K562 (cell line): Measurements from ENCODE around the gene MRPS24. TPM values are rescaled to one million over a fixed set of nuclear protein-coding genes. Genes with fewer than 3 reads are reported as not detected.

Experiments used
- ATAC-seq: fragments of 200-7000 bp; cut with Tn5 transposase; 3 replicates; pipeline ENCODE4 v1.9.1; 2020; ENCODE audit warnings: moderate library complexity
- BruUV-seq: library from RNA; stranded (reverse); fragments of 400-500 nt; replicated peaks from 2 replicates; lab custom pipeline; 2021; lab: Mats Ljungman, UMichigan
- CTCF ChIA-PET: fragments of 300-600 bp; formaldehyde crosslinking; extraction: SDS; loops from one replicate; lab custom pipeline; 2021; ENCODE audit warnings: low intra/inter-chr PET ratio; lab: Yijun Ruan, JAX
- POLR2A ChIA-PET: fragments of 300-600, 350-650 bp; sonication (Branson Sonifier 250); formaldehyde crosslinking; extraction: SDS; loops from one replicate; lab custom pipeline; 2021; ENCODE audit warnings: antibody characterized with exemption, inconsistent platforms; lab: Yijun Ruan, JAX
- DNase-seq, 4 experiments: peaks; one replicate each; pipeline versions ENCODE4 v3.0.0 to v3.0.0-alpha.2; 2011 to 2018; ENCODE audit warnings: low spot score in 3 of 4, mixed read lengths in 3 of 4; ENCODE audit errors: extremely low read depth in 1 of 4
- FAIRE-seq: peaks from 2 replicates; lab custom pipeline; 2011; peaks lifted over from hg19 to GRCh38; lab: Jason Lieb, UNC
- H2AFZ ChIP-seq: 2 replicates; pipeline ENCODE4 v1.6.0; 2011; ENCODE audit warnings: low read depth, low read length, control low read depth, inconsistent platforms
- H3K27ac ChIP-seq: fragments of 200-600 bp; 3 replicates; pipeline ENCODE4 v1.8.0; 2011; ENCODE audit warnings: low read depth, mild to moderate bottlenecking, control low read depth, inconsistent platforms, low read length, moderate library complexity, mixed read lengths; ENCODE audit errors: extremely low read depth
- H3K27me3 ChIP-seq, 2 experiments: fragments of 300-600 bp in 1 of 2; 2 replicates in 1 of 2; 3 replicates in 1 of 2; pipeline versions ENCODE4 v1.6.0 to v1.8.0; 2011; ENCODE audit warnings: inconsistent platforms in 2 of 2, low read length in 2 of 2, mild to moderate bottlenecking in 1 of 2, mixed read lengths in 1 of 2, moderate library complexity in 1 of 2; ENCODE audit not compliant: control insufficient read depth in 2 of 2, insufficient read depth in 2 of 2
- H3K36me3 ChIP-seq: fragments of 300-600 bp; 3 replicates; pipeline ENCODE4 v1.8.0; 2011; ENCODE audit warnings: mild to moderate bottlenecking, low read length, inconsistent platforms; ENCODE audit not compliant: control insufficient read depth, insufficient read depth
- H3K4me1 ChIP-seq, 2 experiments: fragments of 200-600 bp in 1 of 2; replicated peaks in 1 of 2; 2 replicates in 1 of 2; 3 replicates in 1 of 2; pipeline versions ENCODE4 v1.5.1 to v1.8.0; 2011; ENCODE audit warnings: inconsistent platforms in 2 of 2, low read length in 2 of 2, mild to moderate bottlenecking in 1 of 2, mixed read lengths in 1 of 2, moderate library complexity in 1 of 2; ENCODE audit not compliant: control insufficient read depth in 2 of 2, insufficient read depth in 2 of 2
- H3K4me2 ChIP-seq: 2 replicates; pipeline ENCODE4 v1.6.1; 2011; ENCODE audit warnings: low read length, control low read depth, inconsistent platforms, mixed read lengths; ENCODE audit not compliant: insufficient read depth
- H3K4me3 ChIP-seq: fragments of 200-600 bp; sonication (generic), shearing (Covaris generic); 2 replicates; pipeline ENCODE4 v1.5.1; 2016; ENCODE audit warnings: control low read depth, inconsistent platforms
- H3K79me2 ChIP-seq: fragments of 200-600 bp; 3 replicates; pipeline ENCODE4 v1.8.0; 2011; ENCODE audit warnings: low read length, inconsistent platforms; ENCODE audit not compliant: control insufficient read depth, insufficient read depth
- H3K9ac ChIP-seq, 2 experiments: 2 replicates each; pipeline versions ENCODE4 v1.6.0 to v1.6.1; 2011; ENCODE audit warnings: low read depth in 2 of 2, low read length in 2 of 2, control low read depth in 1 of 2, inconsistent platforms in 1 of 2, mild to moderate bottlenecking in 1 of 2, mixed read lengths in 1 of 2; ENCODE audit not compliant: insufficient read depth in 1 of 2
- H3K9me1 ChIP-seq: one replicate; pipeline ENCODE4 v1.6.0; 2011; ENCODE audit warnings: inconsistent platforms, mild to moderate bottlenecking, low read length, moderate library complexity; ENCODE audit not compliant: control insufficient read depth, insufficient read depth
- H3K9me3 ChIP-seq: replicated peaks from 2 replicates; pipeline ENCODE4 v1.5.1; 2011; ENCODE audit warnings: low read depth, low read length, inconsistent platforms; ENCODE audit not compliant: control insufficient read depth, insufficient read depth
- H4K20me1 ChIP-seq: replicated peaks from 2 replicates; pipeline ENCODE4 v1.6.1; 2011; ENCODE audit warnings: low read length, inconsistent platforms, mixed read lengths; ENCODE audit not compliant: control insufficient read depth, insufficient read depth
- IFI16 ChIP-seq: fragments of 250-450 bp; sonication (Bioruptor Pico); IDR thresholded peaks from 2 replicates; pipeline ENCODE4 v2.1.2; 2022; ENCODE audit warnings: mild to moderate bottlenecking, inconsistent platforms
- MEF2A ChIP-seq: IDR thresholded peaks from 2 replicates; pipeline ENCODE4 v1.6.1; 2011; ENCODE audit warnings: low read depth, mild to moderate bottlenecking, low read length, moderate library complexity; ENCODE audit not compliant: control insufficient read depth
- PRDM10 ChIP-seq: fragments of 450-650 bp; IDR thresholded peaks from 2 replicates; pipeline ENCODE4 v1.6.1; 2018; ENCODE audit not compliant: partially characterized antibody
- WGBS: fragments of 100-300 bp; shearing (Covaris generic); methylation state at CpG from one replicate; pipeline ENCODE4 v1.1.6; 2016; ENCODE audit warnings: low coverage, mixed read lengths; ENCODE audit not compliant: insufficient coverage; ENCODE audit errors: missing lambda C conversion rate; 5-methylcytosine and 5-hydroxymethylcytosine counted together
- in situ Hi-C: fragments of 300-500 bp; cut with MboI; formaldehyde crosslinking; loops from 4 replicates; pipeline ENCODE4 v1.15.0; 2018; ENCODE audit warnings: inconsistent platforms, mixed read lengths
- intact Hi-C: fragments of 100-400 bp; cut with micrococcal nuclease; formaldehyde crosslinking; loops from 2 replicates; pipeline ENCODE4 v1.14.2; 2022
- polyA plus RNA-seq, 8 experiments: library from polyadenylated mRNA; depleted of rRNA in 4 of 8; stranded (reverse) in 5 of 8; unstranded in 3 of 8; fragments of >200 nt; fragmentation: Nextera tagmentation in 2 of 8; fragmentation: Illumina TruSeq in 1 of 8; extraction: Ambion mirVana in 2 of 8; extraction: Trizol in 1 of 8; gene quantifications; 2 replicates each; pipeline versions ENCODE4 v1.2.1 to v1.2.3, GENCODE V29; 2011 to 2014; ENCODE audit warnings: inconsistent platforms in 1 of 8, missing spikeins in 1 of 8
- total RNA-seq, 7 experiments: library from RNA; depleted of rRNA in 6 of 7; stranded (reverse); fragments of >200 nt in 6 of 7; fragmentation: Illumina TruSeq in 2 of 7; extraction: Trizol in 2 of 7; gene quantifications; 2 replicates each; pipeline versions ENCODE4 v1.2.1 to v1.2.3, GENCODE V29; 2011 to 2021; ENCODE audit warnings: low replicate concordance in 1 of 7

The MRPS24 gene
- total and polyA plus RNA-seq, 9 of the 15 experiments (the other 6 are each of a cell fraction or from before 2014, with no cell fraction given) = 51.4 to 214 (median 169) TPM

GRCh38 chr7:43888993-43889945 is 20.0 kb upstream of the MRPS24 start (continued):
- TF ChIP-seq PRDM10 = peak; percentile 94

GRCh38 chr7:43884617-43885016 is 15.3 kb upstream of the MRPS24 start:
- ATAC-seq (0 out of 3 replicates have a peak, but pooled peaks have one; percentile 26), FAIRE-seq (no peak)
- peaks cover 54% of the 10 kb centered on the region for H3K36me3 ChIP-seq

More at GRCh38 chr7:43884617-43885016, 15.3 kb upstream of the MRPS24 start:
- H3K27ac ChIP-seq = no peak overlapping the region
- POLR2A ChIA-PET = interaction anchor here (0.6 to 2.5 kb wide), 4 partner anchors 11 to 186 kb away, joined by 3 to 19 read pairs (median 4); partner anchors contain the start of gene MRPS24
- 0 out of 2 replicates have a peak, but pooled peaks have one; percentile 12 for TF ChIP-seq MEF2A
- no peak for TF ChIP-seq IFI16 (CRISPR knock-in tag)
- CTCF ChIA-PET = no interaction called here
- peaks cover 0 to 3% of the 10 kb centered on the region in 2 experiments; a peak in 1 of 5 replicates for H3K4me1 ChIP-seq
- peaks cover 12% of the 10 kb centered on the region; the same call in 2 of the 3 replicates for H3K79me2 ChIP-seq
- intact Hi-C loops (no loop called here), in situ Hi-C loops (no loop called here)
- no peaks in the 10 kb centered on the region for H3K27me3 ChIP-seq
- H3K4me3 ChIP-seq = no peak overlapping the region
- no TSS peak for BruUV-seq
- H3K9me3 ChIP-seq = no peaks in the 10 kb centered on the region
- H4K20me1 ChIP-seq = no peaks in the 10 kb centered on the region
- 77% methylated on average over 4 of the region's 4 CpGs for WGBS
- no peak for DNase-seq
- no peak overlapping the region for H3K9ac ChIP-seq
- H3K9me1 ChIP-seq = no peaks in the 10 kb centered on the region
- H2AFZ ChIP-seq = no peak overlapping the region
- H3K4me2 ChIP-seq = no peak overlapping the region
